Measurements from ENCODE around the gene FOXC2. TPM values are rescaled to one million over a fixed set of nuclear protein-coding genes. Genes with fewer than 3 reads are reported as not detected.

The FOXC2 gene
- total and polyA plus RNA-seq, 2 of the 13 experiments (the other 11 are each of a cell fraction or from before 2014, with no cell fraction given): not detected

GRCh38 chr16:86556576-86556975 lies 10.1 kb upstream of the FOXC2 start:
- DNase-seq (ENCODE audit: low spot score) (no peak), ATAC-seq (no peak), FAIRE-seq (no peak)
- Histone ChIP-seq H2AFZ (ENCODE audit: low read length) (no peak overlapping the region), H3K27me3 (ENCODE audit: control insufficient read depth in 1 of 2, insufficient read depth in 2 of 2, low read length in 2 of 2) (peaks cover 0 to 11% of the 10 kb centered on the region in 2 experiments; a peak in 2 of 5 replicates), H3K27ac (ENCODE audit: extremely low read length, insufficient read depth, low read length) (no peak overlapping the region), H3K36me3 (replicated peaks in 1 of 2; ENCODE audit: control insufficient read depth in 1 of 2, insufficient read depth in 2 of 2, low read length in 2 of 2) (peaks cover 0 to 7% of the 10 kb centered on the region in 2 experiments; a peak in 1 of 5 replicates), H4K20me1 (ENCODE audit: insufficient read depth, low read length) (no peaks in the 10 kb centered on the region), H3K9ac (ENCODE audit: insufficient read depth, low read depth, low read length) (no peak overlapping the region), H3K79me2 (ENCODE audit: insufficient read depth, low read length) (peaks cover 9% of the 10 kb centered on the region), H3K9me3 (ENCODE audit: low read length) (no peaks in the 10 kb centered on the region), H3K4me1 (ENCODE audit: insufficient read depth, low read length) (peaks cover 15% of the 10 kb centered on the region), H3K4me2 (ENCODE audit: low read depth, low read length) (no peak overlapping the region), H3K4me3 (replicated peaks in 1 of 3; ENCODE audit: insufficient read depth in 1 of 3, low read depth in 2 of 3, low read length in 3 of 3) (no peak overlapping the region)
- CTCF ChIA-PET (ENCODE audit: low intra/inter-chr PET ratio, low total read pairs): no interaction called here
- no peak for TF ChIP-seq STAT6 (CRISPR knock-in tag; IDR thresholded peaks at IDR 0.05; ENCODE audit: borderline replicate concordance)
- TF ChIP-seq EEA1 (CRISPR knock-in tag; IDR thresholded peaks at IDR 0.05; ENCODE audit: borderline replicate concordance): no peak
- no peak for TF ChIP-seq ZFP82 (CRISPR knock-in tag; IDR thresholded peaks at IDR 0.05; ENCODE audit: borderline replicate concordance)
- no peak for TF ChIP-seq JUND (CRISPR knock-in tag; IDR thresholded peaks at IDR 0.05)
- no peak for TF ChIP-seq PHB2 (IDR thresholded peaks at IDR 0.05; ENCODE audit: partially characterized antibody)
- TF ChIP-seq ZNF460 (CRISPR knock-in tag; IDR thresholded peaks at IDR 0.05; ENCODE audit: borderline replicate concordance): no peak
- no peak for TF ChIP-seq PAXIP1 (CRISPR knock-in tag; conservative IDR thresholded peaks at IDR 0.05)
- TF ChIP-seq ZNF30 (CRISPR knock-in tag; IDR thresholded peaks at IDR 0.05): no peak
- no peak for TF ChIP-seq EED (CRISPR knock-in tag; IDR thresholded peaks at IDR 0.05)
- TF ChIP-seq ZNF574 (CRISPR knock-in tag; IDR thresholded peaks at IDR 0.05): no peak
- no peak for TF ChIP-seq JUNB (CRISPR knock-in tag; IDR thresholded peaks at IDR 0.05; ENCODE audit: borderline replicate concordance)
- no peak for TF ChIP-seq MAZ (IDR thresholded peaks at IDR 0.05; ENCODE audit: borderline replicate concordance, low read depth, low read length)
- TF ChIP-seq MAZ (CRISPR knock-in tag; IDR thresholded peaks at IDR 0.05; ENCODE audit: low read depth): no peak
- TF ChIP-seq AGO1 (IDR thresholded peaks at IDR 0.05; ENCODE audit: low read depth, low read length, poor library complexity, severe bottlenecking): no peak
- in situ Hi-C loops (cut with HindIII; ENCODE audit: extremely low pct_ligation_motif_present, low pct_unique_long_range_greater_than_20kb) (no loop called here), intact Hi-C loops (cut with micrococcal nuclease; ENCODE audit: unreplicated experiment) (no loop called here)
- POLR2A ChIA-PET: no interaction called here
- no TSS peak for BruUV-seq (replicated peaks)
- 58% methylated on average over 5 of the region's 5 CpGs for WGBS (ENCODE audit: low lambda C conversion rate)
